Hippocampal formation (tissue), 2 donors: Measurements from ENCODE around the gene ADORA2B.
"Not testable (repeated sequence)": the region's sequence is repeated elsewhere in the genome, so short reads cannot be mapped to it uniquely, and the experiment has no call there.

ENCODE experiments used
- DNase-seq, 2 donors: peaks; one replicate each; lab custom pipeline; 2025; lab: John Stamatoyannopoulos, UW

ADORA2B gene

GRCh38 chr17:15944759-15945526 lies at the start of gene ADORA2B:
TSS of gene ADORA2B (plus strand) at chr17:15945130. CDS start at chr17:15945249, 119 bp downstream.
- DNase-seq: peak in 1 of 2 donors; percentile 21

DNA sequence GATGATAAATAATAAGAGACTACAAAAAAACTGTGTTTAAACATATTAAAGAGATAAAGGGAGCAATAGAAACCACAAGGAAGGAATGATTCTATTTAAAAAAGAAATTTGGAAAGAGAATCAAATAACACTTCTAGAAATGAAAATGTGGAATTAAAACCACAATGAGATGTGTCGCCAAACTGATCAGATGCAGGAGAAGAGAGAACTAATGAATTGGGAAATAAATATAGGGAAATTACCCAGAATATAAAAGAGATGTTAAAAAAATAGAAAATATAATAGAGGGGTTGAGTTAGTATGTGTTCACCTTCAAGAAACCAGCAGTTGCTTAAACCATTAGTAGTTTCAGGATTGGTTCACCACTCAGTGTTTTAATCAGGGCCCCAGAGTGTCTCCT lies 48.7 kb upstream of the ADORA2B start:
- no peak for DNase-seq

DNA sequence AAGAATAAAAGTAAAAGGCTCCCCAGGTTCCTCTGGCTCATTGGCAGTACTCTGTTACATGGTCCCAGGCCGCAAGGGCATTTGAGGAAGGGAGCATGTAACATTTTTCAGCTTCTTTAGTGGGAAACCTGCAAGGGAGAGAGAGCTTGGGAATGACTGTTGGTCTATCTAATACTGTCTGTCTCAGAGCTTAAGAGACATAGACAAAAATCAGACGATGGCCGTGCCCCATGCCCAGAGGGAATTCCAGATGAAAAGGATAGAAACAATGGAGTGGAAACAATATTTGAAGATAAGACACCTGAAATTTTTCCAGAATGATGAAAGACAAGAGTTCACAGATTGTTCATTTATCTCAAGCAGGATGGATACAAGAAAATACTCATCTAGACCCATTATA lies 48.1 kb upstream of the ADORA2B start:
- no peak for DNase-seq

- not testable (repeated sequence) for DNase-seq
Observed at GRCh38 chr17:15899596-15899995, 45.3 kb upstream of the ADORA2B start.

GRCh38 chr17:15900871-15901270 lies 44.1 kb upstream of the ADORA2B start:
- DNase-seq: no peak

GRCh38 chr17:15905236-15905635 lies 39.7 kb upstream of the ADORA2B start:
- not testable (repeated sequence) for DNase-seq

- DNase-seq: no peak
Observed at GRCh38 chr17:15907290-15907689, 37.6 kb upstream of the ADORA2B start.

DNA sequence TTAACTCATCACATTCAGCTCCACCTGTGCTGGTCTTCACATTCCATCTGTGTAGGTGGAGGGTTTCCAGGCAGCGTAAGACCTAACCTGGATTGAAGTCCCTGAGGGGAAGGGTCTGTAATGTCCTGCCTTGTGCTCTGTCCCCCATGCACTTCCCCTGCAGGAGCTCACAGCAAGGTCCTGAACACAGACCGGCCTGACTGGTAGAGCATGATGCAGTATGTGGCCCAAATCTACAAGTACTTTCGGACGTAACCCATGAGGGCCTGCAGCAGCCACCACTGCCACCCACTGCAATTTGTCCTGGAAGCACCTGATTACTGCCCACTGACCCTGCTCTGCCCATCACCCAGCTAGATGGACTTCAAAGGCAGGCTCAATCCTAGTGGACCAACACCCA lies 36.6 kb upstream of the ADORA2B start:
- DNase-seq: no peak

GRCh38 chr17:15909481-15909991 lies 35.4 kb upstream of the ADORA2B start:
- no peak for DNase-seq

DNA sequence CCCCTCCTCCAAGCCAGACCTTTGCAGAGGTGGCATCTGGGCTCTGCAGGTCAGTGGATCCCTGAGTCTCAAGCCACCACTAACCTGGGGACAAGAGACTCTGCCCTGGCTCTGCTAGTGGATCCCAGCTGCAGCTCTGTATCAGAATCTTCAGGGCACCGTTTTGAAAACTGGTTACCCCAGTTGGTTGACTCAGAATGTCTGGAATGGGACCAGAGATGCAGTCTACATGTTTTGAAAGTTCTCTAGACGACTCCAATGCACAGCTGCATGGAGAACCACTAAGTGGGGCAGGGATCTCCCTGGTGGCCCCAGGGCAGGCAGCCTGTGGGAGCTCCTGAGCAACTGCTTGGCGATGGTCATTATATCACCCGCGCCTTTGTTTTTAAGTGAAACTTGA lies 34.1 kb upstream of the ADORA2B start:
- DNase-seq: no peak

- not testable (repeated sequence) for DNase-seq
Observed at GRCh38 chr17:15911701-15912100, 33.2 kb upstream of the ADORA2B start.

GRCh38 chr17:15912416-15912955 lies 32.4 kb upstream of the ADORA2B start:
- DNase-seq: no peak

DNA sequence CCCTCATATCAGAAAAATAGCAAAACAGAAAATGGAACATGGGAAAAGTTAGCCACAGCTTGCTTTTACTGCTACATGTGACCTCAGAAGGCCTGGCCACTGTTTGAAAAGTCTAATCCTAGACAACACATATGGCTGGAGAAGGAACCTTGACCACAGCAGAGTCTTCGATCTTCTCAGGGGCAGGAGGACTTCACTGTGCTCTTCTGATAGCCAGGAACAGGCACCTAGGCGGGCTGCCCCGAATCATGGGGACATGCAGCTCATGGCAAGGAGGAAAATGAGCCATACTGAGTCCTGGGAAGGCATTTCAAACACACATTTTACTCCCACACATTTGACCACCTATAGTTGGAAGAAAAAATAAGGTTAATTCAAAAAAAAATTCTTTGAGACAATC lies 31.1 kb upstream of the ADORA2B start:
- no peak for DNase-seq

DNA sequence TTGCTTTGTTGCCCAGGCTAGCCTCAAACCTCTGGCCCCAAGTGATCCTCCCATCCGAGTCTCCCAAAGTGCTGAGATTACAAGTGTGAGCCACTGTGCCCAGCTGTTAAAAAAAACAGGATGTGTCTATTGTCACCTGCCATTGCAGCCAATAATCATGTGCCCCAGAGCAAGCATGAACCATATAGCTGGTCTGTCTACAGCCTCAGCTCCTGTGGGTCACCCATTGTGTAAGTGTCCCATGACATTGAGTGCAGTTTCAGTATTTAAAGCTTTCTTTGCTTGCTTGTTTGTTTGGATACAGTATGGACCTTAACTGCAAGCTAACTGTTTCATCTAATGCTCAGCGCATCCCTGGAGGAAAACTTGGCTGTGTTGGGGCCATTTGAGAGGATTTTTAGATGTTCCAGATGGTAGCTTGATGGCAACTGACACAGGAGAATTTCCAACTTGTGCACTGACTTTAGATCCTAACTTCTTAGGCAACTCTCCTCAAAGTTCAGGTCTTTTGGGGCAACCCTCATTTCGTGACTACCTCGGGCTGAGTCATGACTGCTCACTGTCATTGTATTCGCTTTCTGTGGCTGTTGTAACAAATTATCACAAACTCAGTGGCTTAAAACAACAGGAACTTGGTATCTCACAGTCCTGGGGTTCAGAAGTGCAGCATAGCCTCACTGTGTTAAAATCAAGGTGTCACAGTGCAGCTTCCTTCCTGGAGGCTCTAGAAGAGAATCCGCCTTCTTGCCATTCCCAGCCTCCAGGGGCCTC lies 30.3 kb upstream of the ADORA2B start:
- DNase-seq: no peak

DNA sequence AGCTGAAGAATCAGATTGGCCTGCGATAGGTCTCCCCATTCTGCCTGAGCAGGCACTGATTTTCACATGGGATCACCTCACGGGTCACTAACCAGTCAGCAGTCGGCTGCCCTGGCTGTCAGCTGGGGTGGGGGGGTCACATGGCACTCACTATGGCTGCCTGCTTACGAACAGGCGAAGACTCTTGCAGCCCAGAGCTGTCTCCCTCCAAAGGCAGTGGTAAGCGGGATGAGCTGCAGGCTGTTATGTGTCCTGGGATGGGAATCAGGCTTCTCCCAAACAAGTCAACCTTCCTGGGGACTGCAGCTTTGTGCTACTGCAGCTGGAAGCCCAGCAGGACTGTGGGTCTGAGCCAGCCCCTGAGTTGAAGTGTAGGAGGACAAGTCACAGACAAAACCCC lies 29.0 kb upstream of the ADORA2B start:
- no peak for DNase-seq

- DNase-seq: no peak
Observed at GRCh38 chr17:15917021-15917437, 27.9 kb upstream of the ADORA2B start.

- DNase-seq: no peak
Observed at GRCh38 chr17:15917438-15918027, 27.4 kb upstream of the ADORA2B start.

- DNase-seq: no peak
Observed at GRCh38 chr17:15918261-15918660, 26.7 kb upstream of the ADORA2B start.

DNA sequence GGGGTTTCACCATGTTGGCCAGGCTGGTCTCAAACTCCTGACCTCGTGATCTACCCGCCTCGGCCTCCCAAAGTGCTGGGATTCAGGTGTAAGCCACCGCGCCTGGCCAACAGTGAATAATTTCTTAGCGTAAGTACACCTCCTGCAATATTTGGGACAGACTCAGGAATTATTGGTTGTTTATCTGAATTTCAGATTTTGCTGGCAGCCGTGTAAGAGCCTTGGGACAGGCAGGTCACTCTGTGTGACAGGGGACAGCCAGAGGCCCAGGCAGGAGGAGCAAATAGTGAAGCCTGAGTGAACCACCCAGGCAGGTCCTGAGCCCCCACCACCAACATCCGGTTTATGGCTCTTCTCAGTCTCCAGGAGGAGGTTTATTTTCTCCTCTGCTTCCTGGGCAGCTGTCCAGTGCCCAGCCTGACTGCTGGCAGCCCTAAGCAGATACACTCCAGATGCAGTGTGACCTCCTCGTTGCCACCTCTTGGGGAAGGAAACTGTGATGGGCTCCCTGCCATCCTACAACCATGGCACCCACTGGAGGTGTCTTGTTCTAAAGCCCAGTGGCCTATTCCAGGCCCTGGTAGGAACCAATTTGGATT lies 26.2 kb upstream of the ADORA2B start:
- no peak for DNase-seq

DNA sequence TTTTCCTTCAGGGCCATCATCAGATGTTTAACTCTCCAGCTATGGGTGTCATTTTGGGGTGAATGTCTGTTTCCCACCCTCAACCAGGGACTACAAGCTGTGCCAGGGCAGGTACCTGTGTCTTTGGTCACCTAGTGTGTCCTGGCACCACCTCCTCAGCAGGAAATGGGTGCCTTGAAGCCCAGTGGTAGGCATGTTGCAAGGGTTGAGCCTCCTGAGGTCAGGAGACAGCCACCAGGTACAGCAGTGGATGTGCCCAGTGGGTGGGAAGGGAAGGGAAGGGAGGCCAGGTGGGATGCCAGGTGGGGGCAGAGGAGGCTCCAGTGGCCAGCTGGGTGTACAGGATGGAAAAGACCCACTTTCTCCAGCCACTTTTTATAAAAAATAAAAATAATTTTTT lies 25.5 kb upstream of the ADORA2B start:
- no peak for DNase-seq

DNA sequence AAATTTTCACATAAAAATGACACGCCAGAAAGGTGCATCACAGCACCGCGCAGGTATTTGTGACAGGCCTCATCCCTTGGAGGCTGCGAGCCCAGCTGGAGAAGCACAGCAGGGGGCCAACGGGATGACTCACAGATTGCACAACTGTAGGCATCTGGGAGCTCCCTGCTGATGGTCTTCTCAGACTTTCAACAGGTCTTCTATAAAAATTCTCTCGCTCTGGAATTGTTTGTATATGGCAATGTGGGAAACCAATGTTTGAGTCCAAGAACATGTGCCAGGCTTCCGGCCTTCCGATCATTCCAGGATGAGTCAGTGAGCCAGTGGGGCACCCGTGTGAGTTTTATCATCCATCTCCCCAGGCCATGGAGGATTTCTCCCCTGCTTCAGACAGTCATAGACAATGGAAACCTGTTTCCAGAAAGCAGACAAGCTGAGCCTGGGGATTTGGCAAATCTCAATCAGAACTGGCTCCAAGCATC lies 24.1 kb upstream of the ADORA2B start:
- no peak for DNase-seq

GRCh38 chr17:15921640-15922039 lies 23.3 kb upstream of the ADORA2B start:
- no peak for DNase-seq
